ENCODE data around the gene SIPA1L2. TPM values are rescaled to one million over a fixed set of nuclear protein-coding genes. Genes with fewer than 3 reads are reported as not detected.

SIPA1L2 gene
- total RNA-seq, 3 donors from 2014 or later (not counting 1 experiment from before 2014, with no cell fraction given), result 1.5 to 2.3 (median 1.6) TPM

DNA sequence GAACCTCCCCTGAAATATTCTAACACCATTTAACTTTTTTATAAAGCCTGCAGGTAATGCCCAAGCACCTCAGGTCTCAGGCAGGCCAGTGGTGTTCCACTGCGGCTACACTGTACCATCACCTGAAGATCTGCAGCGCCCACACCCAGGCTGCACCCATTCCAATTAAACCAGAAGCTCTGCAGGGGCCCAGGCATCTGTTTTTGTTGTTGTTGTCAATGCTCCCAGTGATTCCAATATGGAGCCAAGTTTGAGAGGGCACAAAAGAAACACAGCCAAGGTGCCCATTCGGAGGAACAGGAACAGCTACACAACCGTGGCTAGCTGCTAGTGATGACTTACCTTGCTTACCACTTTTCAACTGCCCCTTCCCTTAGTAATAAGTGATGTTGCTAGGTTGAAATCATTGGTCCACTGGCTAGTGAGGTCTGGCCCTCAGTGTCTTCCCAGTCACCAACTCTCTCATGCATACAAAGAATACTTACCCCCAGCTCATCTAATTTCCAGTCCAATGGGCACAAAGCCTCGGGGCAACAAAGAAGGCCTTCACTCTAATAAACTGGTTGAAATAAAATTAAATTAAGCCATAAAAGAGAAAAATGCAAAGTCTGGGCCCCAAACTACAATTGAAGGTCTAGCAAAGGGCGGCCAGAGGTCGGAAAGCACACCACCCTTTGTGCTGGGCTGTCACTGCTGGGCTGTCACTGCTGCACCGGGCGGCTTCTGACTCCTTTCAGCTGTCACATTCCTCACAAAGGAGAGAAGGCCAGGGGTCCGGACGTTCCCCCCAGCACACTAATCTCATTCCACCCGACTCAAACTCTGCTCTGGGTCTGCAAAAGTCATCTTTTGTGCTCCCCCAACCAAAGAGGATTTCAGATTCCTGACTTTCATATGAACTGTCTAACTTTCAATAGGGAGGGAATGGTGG, 34.9 kb downstream of the SIPA1L2 start:
- intact Hi-C loops (cut with micrococcal nuclease), result no loop called here

DNA sequence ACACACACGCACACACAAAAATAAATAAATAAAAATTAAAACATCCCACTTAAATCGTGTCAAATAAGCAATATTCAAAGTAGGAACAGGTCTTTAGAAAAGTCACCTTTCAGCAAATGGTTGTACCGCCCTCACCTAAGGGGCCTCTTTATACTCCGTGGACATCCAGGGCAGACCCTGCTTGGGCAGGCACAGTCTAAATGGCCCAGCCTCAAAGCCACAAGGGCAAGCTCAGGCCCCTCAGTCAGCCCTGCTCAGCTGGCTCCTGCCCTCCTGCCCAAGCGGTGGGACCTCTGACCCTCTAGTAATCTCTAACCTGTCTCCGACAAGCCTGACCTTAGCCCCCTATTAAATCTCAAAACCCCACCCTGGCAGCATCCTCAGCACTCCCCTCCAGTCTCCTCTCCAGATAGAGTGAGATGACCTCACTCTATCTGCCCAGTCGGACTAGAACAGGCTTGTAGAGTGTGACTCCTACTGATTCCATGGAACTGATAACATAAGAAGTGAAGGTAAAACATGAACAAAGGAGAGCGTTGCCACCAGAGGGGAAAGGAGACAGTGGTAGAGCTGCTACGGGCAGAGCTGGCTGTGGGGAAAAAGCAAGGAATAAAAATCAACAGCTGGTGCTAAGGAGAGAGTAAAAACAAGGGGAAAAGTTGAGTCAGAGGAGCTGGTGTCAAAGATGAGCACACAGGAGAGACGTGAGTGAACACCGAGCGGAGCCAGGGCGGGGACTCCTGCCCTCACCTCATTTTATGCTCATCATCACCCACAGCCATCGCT, 36.0 kb downstream of the SIPA1L2 start:
- no peak for ATAC-seq
- Histone ChIP-seq H3K4me1 (ENCODE audit: control insufficient read depth, insufficient read depth, low read length) (peaks cover 13% of the 10 kb centered on the region), H3K27ac (ENCODE audit: low read length) (no peak overlapping the region), H3K27me3 (ENCODE audit: control insufficient read depth, insufficient read depth, low read length) (no peaks in the 10 kb centered on the region), H3K36me3 (ENCODE audit: control insufficient read depth, insufficient read depth, low read length) (no peaks in the 10 kb centered on the region), H3K9me3 (ENCODE audit: control insufficient read depth, insufficient read depth, low read length) (no peaks in the 10 kb centered on the region), H3K4me3 (ENCODE audit: low read length) (no peak overlapping the region)
- H3K4me3 Mint-ChIP-seq, result no peak overlapping the region
- no peaks in the 10 kb centered on the region for H3K36me3 Mint-ChIP-seq
- no peak for DNase-seq
- H3K9me3 Mint-ChIP-seq, result no peaks in the 10 kb centered on the region
- intact Hi-C loops (cut with micrococcal nuclease), result no loop called here
- TF ChIP-seq, protein P1, sequence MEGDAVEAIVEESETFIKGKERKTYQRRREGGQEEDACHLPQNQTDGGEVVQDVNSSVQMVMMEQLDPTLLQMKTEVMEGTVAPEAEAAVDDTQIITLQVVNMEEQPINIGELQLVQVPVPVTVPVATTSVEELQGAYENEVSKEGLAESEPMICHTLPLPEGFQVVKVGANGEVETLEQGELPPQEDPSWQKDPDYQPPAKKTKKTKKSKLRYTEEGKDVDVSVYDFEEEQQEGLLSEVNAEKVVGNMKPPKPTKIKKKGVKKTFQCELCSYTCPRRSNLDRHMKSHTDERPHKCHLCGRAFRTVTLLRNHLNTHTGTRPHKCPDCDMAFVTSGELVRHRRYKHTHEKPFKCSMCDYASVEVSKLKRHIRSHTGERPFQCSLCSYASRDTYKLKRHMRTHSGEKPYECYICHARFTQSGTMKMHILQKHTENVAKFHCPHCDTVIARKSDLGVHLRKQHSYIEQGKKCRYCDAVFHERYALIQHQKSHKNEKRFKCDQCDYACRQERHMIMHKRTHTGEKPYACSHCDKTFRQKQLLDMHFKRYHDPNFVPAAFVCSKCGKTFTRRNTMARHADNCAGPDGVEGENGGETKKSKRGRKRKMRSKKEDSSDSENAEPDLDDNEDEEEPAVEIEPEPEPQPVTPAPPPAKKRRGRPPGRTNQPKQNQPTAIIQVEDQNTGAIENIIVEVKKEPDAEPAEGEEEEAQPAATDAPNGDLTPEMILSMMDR (IDR thresholded peaks at IDR 0.05), result no peak
- 86% methylated on average over 14 of the region's 14 CpGs for WGBS (ENCODE audit: insufficient coverage)
- peaks cover 7 to 15% of the 10 kb centered on the region in 2 donors for H3K4me1 Mint-ChIP-seq
- peaks cover 0 to 5% of the 10 kb centered on the region in 2 donors for H3K27me3 Mint-ChIP-seq (ENCODE audit: low read depth in 2 of 2)
- H3K27ac Mint-ChIP-seq, result no peak overlapping the region

More for the DNA sequence above, 34.9 kb downstream of the SIPA1L2 start:
- TF ChIP-seq, protein P1 (IDR thresholded peaks at IDR 0.05), result no peak
- Histone ChIP-seq H3K9me3 (ENCODE audit: control insufficient read depth, insufficient read depth, low read length) (no peaks in the 10 kb centered on the region), H3K4me3 (ENCODE audit: low read length) (no peak overlapping the region), H3K36me3 (ENCODE audit: control insufficient read depth, insufficient read depth, low read length) (no peaks in the 10 kb centered on the region), H3K27ac (ENCODE audit: low read length) (no peak overlapping the region), H3K27me3 (ENCODE audit: control insufficient read depth, insufficient read depth, low read length) (no peaks in the 10 kb centered on the region), H3K4me1 (ENCODE audit: control insufficient read depth, insufficient read depth, low read length) (peaks cover 18% of the 10 kb centered on the region)
- no peak overlapping the region for H3K4me3 Mint-ChIP-seq
- no peaks in the 10 kb centered on the region for H3K36me3 Mint-ChIP-seq
- ATAC-seq (no peak), DNase-seq (no peak)
- no peaks in the 10 kb centered on the region for H3K9me3 Mint-ChIP-seq
- 94% methylated on average over 11 of the region's 12 CpGs for WGBS (ENCODE audit: insufficient coverage)
- peaks cover 5 to 22% of the 10 kb centered on the region in 2 donors for H3K4me1 Mint-ChIP-seq
- H3K27ac Mint-ChIP-seq, result no peak overlapping the region
- H3K27me3 Mint-ChIP-seq (ENCODE audit: low read depth in 2 of 2), result no peaks in the 10 kb centered on the region

GRCh38 chr1:232591344-232591743, 38.6 kb downstream of the SIPA1L2 start:
- H3K27me3 ChIP-seq (ENCODE audit: control insufficient read depth, insufficient read depth, low read length), result no peaks in the 10 kb centered on the region
- peaks cover 6% of the 10 kb centered on the region for H3K4me1 ChIP-seq (ENCODE audit: control insufficient read depth, insufficient read depth, low read length)
- Mint-ChIP-seq H3K4me3 (no peak overlapping the region), H3K4me1 (peaks cover 7 to 10% of the 10 kb centered on the region in 2 donors), H3K27ac (no peak overlapping the region), H3K9me3 (peaks cover 0 to 2% of the 10 kb centered on the region in 2 donors), H3K27me3 (ENCODE audit: low read depth in 2 of 2) (peaks cover 5% of the 10 kb centered on the region in 2 donors), H3K36me3 (no peaks in the 10 kb centered on the region)
- no peaks in the 10 kb centered on the region for H3K9me3 ChIP-seq (ENCODE audit: control insufficient read depth, insufficient read depth, low read length)
- ATAC-seq (no peak), DNase-seq (no peak)
- 94% methylated on average over 3 of the region's 3 CpGs for WGBS (ENCODE audit: insufficient coverage)
- H3K27ac ChIP-seq (ENCODE audit: low read length), result no peak overlapping the region
- no peak overlapping the region for H3K4me3 ChIP-seq (ENCODE audit: low read length)
- H3K36me3 ChIP-seq (ENCODE audit: control insufficient read depth, insufficient read depth, low read length), result no peaks in the 10 kb centered on the region
- intact Hi-C loops (cut with micrococcal nuclease), result no loop called here
- TF ChIP-seq, protein P1 (IDR thresholded peaks at IDR 0.05), result no peak
